Neutrophil (primary cell): Measurements from ENCODE around the gene TMEM97.

Experiments used
- H3K27ac ChIP-seq: fragments of 200-600 bp; sonication (generic); 2 replicates; pipeline ENCODE4 v1.5.1; 2016; ENCODE audit warnings: mild to moderate bottlenecking, moderate library complexity
- H3K27me3 ChIP-seq: fragments of 200-600 bp; sonication (generic); 2 replicates; pipeline ENCODE4 v1.6.0; 2016; ENCODE audit warnings: mild to moderate bottlenecking
- H3K36me3 ChIP-seq: fragments of 200-600 bp; sonication (generic); 2 replicates; pipeline ENCODE4 v1.5.1; 2017
- H3K4me1 ChIP-seq, 2 experiments: fragments of 200-600 bp in 1 of 2; sonication (generic) in 1 of 2; 1 replicate in 1 of 2; 2 replicates in 1 of 2; pipeline versions ENCODE4 v1.5.1 to v1.6.1; 2013 to 2016; ENCODE audit warnings: low read depth in 1 of 2, low read length in 1 of 2, mild to moderate bottlenecking in 1 of 2, moderate library complexity in 1 of 2; ENCODE audit not compliant: control insufficient read depth in 1 of 2, insufficient read depth in 1 of 2
- H3K4me3 ChIP-seq, 2 experiments: fragments of 200-600 bp in 1 of 2; sonication (generic) in 1 of 2; 1 replicate in 1 of 2; 2 replicates in 1 of 2; pipeline ENCODE4 v1.5.1; 2013 to 2016; ENCODE audit warnings: low read depth in 1 of 2, low read length in 1 of 2, mild to moderate bottlenecking in 1 of 2, moderate library complexity in 1 of 2
- H3K9me3 ChIP-seq: fragments of 200-600 bp; sonication (generic); 2 replicates; pipeline ENCODE4 v1.5.1; 2016
- TF ChIP-seq, protein P1 (sequence below): fragments of 200-600 bp; sonication (generic); IDR thresholded peaks from 2 replicates; pipeline ENCODE4 v1.5.1; 2016; ENCODE audit warnings: antibody characterized with exemption

TMEM97 gene

DNA sequence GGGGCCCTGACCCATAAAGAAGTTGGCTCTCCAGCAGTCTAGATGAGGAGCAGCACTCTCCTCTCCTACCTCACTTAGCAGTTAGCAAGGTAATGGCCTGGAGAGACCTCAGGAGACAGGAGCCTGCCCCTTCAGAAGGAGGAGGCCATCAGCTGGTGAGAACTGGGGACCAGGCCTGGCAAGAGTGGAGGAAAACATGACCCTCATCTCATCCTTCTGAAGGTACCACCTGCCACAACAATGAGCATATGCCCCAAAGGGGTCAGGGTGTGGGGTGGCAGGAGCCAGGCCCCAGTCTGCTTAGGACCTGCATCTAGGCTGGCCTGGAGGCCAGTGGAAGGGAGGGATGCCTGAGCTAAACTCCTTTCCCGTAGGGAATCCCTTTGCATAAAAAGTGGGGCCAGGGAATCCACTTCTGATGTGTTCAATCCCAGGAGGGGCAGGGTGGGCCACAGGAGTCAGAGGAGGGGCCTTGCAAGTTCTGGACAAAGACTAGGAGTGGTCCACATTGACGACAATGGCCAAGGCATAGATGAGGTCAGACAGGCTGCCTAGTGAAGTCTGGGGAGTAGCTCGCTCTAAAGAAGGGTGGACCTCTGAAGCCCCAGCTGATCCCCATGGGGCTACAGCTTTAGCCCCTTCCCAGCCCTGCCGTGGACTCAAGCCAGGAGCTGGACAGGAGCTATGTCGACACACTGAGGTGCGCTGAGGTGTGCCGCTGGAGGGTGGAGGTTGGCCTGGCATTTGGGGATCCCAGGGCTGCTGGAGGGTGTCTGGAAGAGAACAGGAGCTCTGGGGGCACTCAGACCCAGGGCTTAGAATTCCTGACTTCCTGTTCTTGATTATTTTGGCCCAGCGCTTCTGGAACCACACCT is 45.0 kb downstream of the TMEM97 start:
- Histone ChIP-seq H3K4me3 (no peak overlapping the region), H3K27ac (no peak overlapping the region), H3K27me3 (no peaks in the 10 kb centered on the region), H3K4me1 (no peaks in the 10 kb centered on the region), H3K36me3 (peaks cover 80% of the 10 kb centered on the region), H3K9me3 (no peaks in the 10 kb centered on the region)
- TF ChIP-seq, protein P1, sequence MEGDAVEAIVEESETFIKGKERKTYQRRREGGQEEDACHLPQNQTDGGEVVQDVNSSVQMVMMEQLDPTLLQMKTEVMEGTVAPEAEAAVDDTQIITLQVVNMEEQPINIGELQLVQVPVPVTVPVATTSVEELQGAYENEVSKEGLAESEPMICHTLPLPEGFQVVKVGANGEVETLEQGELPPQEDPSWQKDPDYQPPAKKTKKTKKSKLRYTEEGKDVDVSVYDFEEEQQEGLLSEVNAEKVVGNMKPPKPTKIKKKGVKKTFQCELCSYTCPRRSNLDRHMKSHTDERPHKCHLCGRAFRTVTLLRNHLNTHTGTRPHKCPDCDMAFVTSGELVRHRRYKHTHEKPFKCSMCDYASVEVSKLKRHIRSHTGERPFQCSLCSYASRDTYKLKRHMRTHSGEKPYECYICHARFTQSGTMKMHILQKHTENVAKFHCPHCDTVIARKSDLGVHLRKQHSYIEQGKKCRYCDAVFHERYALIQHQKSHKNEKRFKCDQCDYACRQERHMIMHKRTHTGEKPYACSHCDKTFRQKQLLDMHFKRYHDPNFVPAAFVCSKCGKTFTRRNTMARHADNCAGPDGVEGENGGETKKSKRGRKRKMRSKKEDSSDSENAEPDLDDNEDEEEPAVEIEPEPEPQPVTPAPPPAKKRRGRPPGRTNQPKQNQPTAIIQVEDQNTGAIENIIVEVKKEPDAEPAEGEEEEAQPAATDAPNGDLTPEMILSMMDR = no peak

DNA sequence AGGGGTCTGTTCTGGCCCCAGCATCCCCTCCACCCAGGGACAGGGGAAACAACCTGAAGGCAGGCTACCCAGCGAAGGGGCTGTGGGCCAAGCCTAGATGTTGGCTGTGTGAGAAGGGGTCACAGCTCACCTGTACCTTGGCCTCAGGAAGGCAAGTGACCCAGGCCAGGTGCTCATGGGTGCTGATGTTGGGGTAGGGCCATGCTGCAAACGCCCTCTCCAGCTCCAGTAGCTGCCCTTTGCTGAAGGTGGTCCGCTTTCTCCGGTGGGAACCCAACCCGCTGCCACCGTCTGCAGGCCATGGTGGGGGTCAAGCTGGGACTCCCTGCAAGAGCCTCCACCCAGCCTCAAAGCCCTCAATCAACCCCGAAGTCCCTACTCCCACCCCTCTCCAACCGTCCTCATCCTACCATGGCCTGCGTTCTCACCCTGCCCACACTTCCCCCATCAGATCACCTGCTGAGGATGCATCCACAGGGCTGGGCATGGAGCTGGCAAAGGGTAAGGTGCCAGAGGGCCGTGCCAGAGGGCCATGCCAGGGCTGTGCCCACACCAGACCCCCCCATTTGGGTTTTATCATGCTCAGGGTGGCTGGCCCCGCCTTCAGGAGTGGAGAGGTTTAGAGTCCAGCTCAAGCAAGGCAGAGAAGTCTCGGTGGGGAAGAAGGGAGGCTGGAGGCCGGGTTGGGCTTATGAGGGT is 45.8 kb downstream of the TMEM97 start, which contains the start of gene SEBOX:
TSS of gene SEBOX (minus strand) at position 535 of the 699 bp plus-strand sequence. CDS start at position 487, 48 bp downstream.
- Histone ChIP-seq H3K27ac (no peak within 1 kb of the TSS), H3K4me3 (no peak within 1 kb of the TSS), H3K9me3 (no peaks in the 10 kb centered on the region), H3K36me3 (peaks cover 72% of the 10 kb centered on the region), H3K4me1 (no peaks in the 10 kb centered on the region), H3K27me3 (peaks cover under 1% of the 10 kb centered on the region)
- TF ChIP-seq, protein P1 = no peak

DNA sequence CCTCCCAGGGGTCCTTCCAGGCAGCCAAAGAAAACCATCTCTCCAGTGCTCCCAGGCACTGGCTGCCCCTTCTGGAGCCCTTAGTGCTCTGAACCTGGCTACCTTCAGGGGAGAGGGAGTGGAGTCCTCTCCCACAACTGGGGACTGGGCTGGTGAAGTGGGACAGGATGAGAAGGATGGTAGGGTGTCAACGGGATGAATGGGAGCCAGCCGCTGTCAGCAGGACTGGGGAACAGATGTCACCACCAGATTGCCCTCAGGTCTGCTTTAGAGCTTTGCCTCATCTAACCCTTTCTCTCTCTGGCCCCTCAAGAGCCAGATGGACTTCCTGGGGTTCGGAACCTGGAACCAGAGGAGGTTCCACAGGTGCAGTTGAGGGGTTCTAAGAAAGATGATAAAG is 46.5 kb downstream of the TMEM97 start:
- peaks cover 65% of the 10 kb centered on the region for H3K36me3 ChIP-seq
- no peak overlapping the region for H3K27ac ChIP-seq
- H3K27me3 ChIP-seq = peaks cover 8% of the 10 kb centered on the region
- TF ChIP-seq, protein P1 = no peak
- no peaks in the 10 kb centered on the region for H3K4me1 ChIP-seq
- H3K4me3 ChIP-seq = no peak overlapping the region
- H3K9me3 ChIP-seq = no peaks in the 10 kb centered on the region

DNA sequence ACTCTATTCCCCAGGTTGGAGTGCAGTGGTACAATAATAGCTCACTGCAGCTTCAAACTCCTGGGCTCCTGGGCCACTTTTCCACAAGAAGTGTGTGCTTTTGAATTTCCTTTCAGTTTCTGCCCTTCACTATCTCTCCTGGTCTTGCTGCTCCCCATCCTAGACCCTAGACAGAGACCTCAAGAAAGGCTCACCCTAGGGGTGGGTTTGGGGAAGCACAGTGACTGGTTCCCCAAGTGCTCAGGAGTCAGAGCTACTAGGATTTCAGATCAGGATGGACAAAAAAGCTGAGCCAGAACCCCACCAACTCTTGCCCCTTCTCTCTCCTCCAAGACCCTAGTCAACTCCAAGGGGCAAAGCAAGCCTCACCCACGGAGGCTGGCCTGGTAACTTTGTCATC is 47.6 kb downstream of the TMEM97 start:
- H3K4me1 ChIP-seq = peaks cover 1 to 8% of the 10 kb centered on the region in 2 experiments
- peaks cover 19% of the 10 kb centered on the region for H3K27me3 ChIP-seq
- TF ChIP-seq, protein P1 = no peak
- H3K4me3 ChIP-seq = no peak overlapping the region
- no peak overlapping the region for H3K27ac ChIP-seq
- H3K36me3 ChIP-seq = peaks cover 54% of the 10 kb centered on the region
- no peaks in the 10 kb centered on the region for H3K9me3 ChIP-seq

DNA sequence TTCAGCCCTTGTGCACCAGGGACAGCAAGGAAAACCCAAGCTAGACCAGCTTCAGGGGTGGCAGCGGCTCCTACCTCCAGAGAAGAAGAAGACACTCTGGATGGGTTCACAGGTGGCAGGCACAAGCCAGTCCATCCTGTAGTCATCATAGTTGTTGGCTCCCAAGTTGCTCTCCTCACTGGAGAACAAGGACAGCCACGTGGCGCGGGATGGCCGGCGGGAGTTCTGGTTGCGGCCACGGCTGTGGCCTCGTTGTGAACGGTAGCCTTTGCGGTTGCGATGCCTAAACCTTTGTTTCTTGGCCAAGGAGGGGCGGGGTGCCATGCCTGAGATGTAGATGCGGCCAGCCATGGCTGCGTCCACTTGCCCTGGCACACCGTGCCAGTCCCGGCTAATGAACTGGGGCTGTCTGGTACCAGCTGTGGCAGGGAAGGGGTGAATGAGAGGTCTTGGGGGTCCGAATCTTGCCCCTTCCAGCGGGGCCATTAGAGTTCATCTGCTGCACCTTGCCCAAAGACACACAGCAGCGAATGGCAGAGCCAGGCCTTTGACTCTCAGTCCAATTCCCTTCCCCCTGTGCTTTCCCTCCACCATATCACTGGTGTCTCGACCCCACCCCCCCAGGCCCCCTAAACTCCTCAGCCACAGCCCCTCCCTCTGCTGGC is 48.8 kb downstream of the TMEM97 start:
- H3K4me1 ChIP-seq = peaks cover 4 to 18% of the 10 kb centered on the region in 2 experiments
- peaks cover 31% of the 10 kb centered on the region for H3K27me3 ChIP-seq
- no peaks in the 10 kb centered on the region for H3K9me3 ChIP-seq
- peaks cover 42% of the 10 kb centered on the region for H3K36me3 ChIP-seq
- H3K4me3 ChIP-seq = no peak overlapping the region
- no peak overlapping the region for H3K27ac ChIP-seq
- TF ChIP-seq, protein P1 = no peak
